HG02798 (cell line): ENCODE results near the gene SPAG16.
A peak's percentile ranks its signal among the peaks of the same experiment; 100 is the strongest.

Experiments
- ATAC-seq: cut with Tn5 transposase; IDR thresholded peaks from one replicate; pipeline ENCODE4 v1.9.1; 2021; ENCODE audit warnings: mild to moderate bottlenecking; ENCODE audit not compliant: unreplicated experiment, poor library complexity

Gene SPAG16

DNA sequence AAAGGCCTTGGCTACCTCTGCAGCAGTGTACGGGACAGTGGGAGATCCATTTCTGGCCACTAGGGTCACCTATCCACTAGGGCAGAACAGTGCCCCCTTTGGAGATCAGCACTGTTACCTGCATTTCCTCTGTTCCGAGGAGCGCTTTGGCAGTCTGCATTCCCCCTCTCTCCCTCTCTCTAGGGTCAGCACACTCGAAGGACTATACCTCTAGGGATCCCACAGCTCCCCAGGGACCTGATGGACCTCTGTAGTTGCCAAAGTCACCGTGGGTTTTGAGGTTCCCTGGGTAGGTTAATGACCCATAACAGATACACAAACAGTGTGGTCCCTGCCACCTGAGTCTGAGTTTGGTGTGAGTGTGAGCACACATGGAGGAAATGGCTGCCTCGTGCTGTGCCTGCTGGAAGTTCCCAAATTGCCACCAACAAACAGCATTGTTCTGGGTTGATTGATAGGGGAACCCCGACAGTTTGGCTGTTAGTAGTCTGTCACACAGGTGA lies 1026.8 kb downstream of the SPAG16 start:
- peak; percentile 40 for ATAC-seq

DNA sequence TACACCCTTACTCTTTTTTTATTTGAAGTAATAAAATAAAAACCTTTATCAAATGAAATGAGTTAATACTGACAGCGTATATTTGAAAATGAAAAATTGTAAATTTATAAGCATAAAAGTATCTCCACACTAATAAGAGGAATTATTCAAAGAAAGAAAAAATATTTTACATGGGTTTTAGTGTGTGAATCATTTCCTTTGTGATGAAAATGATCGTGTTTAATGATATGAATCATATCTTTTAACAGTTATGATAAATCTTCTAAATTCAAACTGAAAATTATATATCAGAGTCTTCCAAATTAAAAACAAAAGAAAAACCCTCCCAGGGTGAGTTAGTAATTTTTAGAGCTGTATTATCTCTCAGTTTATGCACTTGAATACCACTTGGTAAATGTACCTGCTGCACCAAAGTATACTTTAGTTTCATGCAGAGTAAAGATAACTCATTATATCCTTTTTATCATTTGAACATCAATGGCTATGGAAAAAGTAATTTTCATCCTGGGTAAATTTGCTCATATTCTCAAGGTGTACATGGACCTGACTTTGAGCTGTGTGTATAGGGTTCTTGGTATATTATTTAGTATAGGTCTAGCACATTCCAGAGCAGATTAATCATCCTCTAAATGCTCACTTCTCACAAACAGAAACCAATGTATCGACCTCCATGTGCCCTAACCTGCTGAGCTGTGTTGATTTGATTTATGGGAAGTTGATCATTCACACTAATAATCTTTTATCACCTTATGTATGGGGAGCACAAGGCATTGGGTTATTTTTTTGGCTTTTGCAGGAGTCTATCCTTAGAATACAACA lies 1027.9 kb downstream of the SPAG16 start:
- no peak for ATAC-seq

DNA sequence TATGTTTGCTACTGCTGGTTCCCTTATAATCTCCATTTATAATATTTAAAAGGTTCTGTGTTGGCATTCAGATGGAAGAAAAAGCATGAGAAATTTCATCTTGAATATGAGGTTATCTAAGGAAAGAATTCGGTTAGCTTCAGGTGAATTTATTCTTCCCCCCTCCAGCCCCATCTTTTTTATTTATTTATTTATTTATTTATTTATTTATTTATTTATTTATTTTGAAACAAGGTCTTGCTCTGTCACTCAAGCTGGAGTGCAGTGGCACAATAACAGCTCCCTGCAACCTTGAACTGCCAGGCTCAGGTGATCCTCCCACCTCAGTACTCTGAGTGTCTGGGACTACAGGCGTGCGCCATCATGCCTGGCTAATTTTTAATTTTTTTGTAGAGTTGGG lies 1031.1 kb downstream of the SPAG16 start:
- no peak for ATAC-seq

DNA sequence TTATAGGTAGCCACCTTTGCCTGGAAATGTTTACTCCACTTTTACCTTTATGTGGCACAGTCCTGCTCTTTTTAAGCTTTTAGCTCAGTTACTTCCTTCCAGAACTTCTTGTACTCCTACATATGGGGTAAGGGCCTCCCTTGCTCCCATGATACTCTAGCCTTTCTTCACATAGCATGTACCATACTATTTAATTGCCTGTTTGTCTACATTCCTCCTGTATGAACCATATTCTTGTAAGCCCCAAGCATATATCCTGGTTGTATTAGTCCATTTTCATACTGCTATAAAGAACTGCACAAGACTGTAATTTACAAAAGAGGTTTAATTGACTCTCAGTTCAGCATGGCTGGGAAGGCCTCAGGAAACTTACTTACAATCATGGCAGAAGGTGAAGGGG lies 1035.9 kb downstream of the SPAG16 start:
- ATAC-seq = no peak

GRCh38 chr2:214322662-214323061 lies 1038.4 kb downstream of the SPAG16 start:
- ATAC-seq = no peak

DNA sequence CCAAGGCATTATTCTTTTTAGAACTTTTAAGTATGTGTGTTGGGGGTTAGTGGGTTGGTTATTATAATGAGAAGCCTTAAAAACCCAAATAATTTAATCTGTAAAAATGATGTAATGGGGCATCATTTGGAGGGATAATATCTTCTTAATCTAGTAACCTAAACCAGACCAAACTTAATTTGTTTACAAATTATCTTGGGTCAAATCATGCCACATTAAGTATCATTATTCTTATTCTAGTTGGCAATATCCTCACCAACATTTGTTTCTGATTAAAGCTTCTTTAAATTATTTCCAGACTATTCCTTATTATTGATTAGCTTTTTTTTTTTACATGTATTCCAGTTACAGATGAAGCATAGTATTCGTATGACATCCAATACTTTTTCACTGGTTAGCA lies 1041.1 kb downstream of the SPAG16 start:
- no peak for ATAC-seq

GRCh38 chr2:214328941-214329340 lies 1044.7 kb downstream of the SPAG16 start:
- no peak for ATAC-seq

DNA sequence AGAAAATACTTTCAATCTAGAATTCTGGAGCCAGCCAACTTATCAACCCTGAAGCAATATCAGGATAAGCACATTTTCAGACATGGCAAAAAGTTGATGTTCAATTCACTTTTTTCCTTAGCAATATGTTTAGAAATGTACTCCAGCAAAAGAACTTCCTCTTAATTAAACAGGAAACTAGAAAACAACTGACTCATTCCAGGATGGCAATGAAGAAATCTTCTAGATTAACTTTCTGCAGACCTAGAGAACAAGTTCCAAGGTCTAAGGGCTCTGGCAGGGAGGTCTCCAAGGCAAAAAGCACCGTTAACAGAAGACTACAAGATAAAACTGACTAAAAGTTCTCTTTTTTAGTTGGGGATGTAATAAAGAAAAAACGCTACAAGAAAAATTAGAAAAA lies 1057.4 kb downstream of the SPAG16 start:
- ATAC-seq = no peak

GRCh38 chr2:214358506-214358905 lies 1074.2 kb downstream of the SPAG16 start:
- no peak for ATAC-seq

DNA sequence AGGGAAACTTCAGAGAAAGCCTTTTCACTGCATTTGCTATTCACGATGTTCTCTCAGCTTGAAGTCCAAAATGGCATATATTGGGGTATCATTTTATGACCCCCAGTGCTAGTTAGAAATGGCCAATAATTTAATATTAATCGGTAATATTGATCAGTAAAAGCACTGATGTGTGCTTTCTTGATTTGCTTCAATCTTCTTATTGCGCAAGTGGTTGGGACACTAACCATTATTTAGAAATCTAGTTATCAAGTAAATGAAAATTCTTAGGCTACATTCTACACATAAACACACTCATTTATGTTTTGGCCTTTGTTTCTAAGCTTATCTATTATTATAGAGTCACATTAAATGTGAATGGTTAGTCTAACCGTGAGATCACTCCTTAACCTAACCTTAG lies 1076.9 kb downstream of the SPAG16 start:
- ATAC-seq = no peak

DNA sequence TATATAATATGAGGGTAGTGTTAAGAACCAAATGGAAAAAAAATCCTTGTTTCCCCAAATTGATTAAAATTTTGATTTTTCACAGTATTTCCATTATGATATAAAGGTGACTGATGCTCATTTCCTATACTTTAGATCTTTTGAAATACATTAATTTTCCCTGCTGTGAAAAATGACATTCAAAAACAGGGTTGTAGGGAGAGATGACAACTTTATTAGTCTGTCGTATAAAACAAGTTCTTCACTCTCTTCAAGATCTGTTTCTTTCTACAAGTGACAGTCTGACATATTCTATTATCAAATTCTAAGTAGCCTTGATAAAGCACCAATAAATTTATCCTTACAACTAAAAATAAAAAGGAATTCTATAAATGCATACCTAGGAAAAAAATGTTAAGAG lies 1081.3 kb downstream of the SPAG16 start:
- ATAC-seq = no peak

DNA sequence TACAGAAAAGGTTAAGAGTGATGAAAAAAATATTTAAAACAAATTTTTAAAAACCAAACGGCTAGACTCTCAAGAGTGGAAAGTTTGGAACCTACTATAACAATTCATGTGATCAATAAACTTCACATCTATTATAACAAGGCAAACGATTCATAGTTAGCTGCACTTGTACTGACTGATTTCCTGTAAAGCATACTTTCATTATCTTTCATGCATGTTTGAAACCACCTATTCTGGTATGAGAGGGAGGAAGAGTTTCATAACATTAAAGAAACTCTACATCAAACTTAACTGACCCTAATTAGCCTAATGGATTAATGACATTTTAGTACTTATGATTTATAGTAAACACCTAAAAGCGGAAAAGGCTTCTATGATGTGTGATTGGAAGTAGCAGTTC lies 1082.9 kb downstream of the SPAG16 start:
- ATAC-seq = no peak

GRCh38 chr2:214376618-214377285 lies 1092.5 kb downstream of the SPAG16 start:
- ATAC-seq = peak; percentile 46

DNA sequence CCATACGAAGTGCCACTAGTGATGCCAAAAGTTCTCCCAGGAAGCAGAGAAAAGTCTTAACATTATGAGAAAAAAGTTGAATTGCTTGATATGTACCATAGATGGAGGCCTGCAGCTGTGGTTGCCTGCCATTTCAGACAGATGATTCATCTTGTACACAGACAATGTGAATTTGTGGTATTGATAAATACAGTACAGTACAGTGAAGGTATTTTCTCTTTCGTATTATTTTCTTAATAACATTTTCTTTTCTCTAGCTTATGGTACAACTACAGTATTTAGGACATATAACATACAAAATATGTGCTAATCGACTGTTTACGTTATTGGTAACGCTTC lies 1093.0 kb downstream of the SPAG16 start:
- ATAC-seq = no peak

DNA sequence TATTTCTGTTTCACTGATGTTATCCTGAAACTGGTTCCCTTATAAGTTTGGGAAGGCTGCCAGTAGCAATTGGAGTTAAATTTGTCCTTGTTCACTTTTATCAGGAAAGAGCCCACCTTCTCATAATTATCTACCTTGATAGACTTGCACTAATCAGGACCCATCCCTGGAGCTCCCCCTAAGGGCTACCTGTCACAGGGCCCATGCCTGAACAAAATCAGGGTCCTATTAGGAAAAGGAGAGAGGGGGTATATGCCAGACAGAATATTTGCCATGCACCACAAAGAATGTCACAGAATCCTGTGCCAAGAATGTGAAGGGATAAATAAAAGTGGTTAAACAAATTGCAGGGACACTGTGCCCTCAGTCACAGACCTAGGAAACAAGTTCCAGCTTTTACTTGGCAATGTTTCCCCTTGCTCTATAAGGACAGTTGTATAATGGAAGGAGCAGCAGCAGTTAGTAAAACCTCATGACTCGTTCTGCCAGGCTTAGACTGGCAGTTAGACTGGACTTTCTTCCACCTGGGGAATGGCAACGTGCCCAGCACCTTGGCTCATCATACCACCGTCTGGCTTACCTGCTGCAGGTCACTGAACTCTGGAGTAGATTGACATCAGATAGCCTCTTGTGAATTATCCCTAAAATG lies 1094.3 kb downstream of the SPAG16 start:
- no peak for ATAC-seq

DNA sequence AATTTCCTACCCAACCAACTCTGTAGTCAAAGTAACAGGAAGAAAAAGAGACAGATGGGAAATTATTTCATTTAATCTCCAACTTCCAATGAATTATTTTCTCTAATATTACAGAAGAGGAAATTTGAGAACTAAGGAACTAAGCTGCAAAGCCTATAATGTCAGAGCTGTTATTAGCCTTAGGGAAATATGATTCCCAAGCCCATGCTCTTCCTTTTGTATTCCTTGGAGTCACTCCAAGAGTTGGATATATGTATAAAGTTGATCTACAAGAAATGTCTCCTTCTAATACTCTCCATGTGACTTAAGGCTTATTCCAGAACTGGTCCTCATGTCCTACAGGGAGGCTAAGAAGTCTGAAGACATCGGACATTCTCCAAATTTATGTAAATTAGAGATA lies 1095.0 kb downstream of the SPAG16 start:
- no peak for ATAC-seq

DNA sequence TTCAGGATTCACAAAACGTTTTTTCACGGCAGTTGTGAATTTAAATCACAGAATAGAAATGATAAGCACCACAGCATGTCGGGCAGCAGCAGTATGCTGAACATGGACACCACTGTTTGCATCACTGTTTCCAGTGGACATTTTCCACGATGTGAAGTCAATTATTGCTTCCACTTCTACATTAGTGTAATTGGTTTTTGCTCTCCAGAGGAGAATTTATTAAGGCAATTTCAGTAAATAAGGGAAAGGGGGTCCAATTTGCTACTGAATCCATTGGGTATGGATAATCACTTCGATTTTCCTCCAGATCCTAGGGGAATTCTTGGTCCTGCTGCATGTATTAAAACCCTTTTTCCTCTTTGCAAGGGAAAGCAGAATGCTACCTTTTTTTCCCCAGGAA lies 1096.4 kb downstream of the SPAG16 start:
- ATAC-seq = no peak

DNA sequence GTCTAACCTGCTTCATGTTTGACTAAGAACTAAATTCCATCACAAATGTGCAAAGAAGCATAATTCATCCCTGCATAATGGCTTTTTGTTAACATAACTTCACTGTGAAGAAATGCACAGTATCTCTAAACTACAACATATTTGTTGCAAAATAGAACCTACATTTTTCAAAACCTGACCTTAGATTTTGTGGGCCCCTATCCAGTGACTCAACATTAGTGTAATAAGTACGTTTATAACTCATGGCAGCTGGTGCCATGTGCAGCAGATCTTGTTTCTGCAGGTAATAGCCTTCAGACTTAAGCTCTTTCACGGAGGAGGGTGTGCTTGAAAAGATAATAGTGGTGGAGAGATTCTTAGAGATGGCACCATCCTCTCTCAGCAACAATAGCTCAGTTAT lies 1098.0 kb downstream of the SPAG16 start:
- ATAC-seq = no peak

GRCh38 chr2:214386720-214387119 lies 1102.5 kb downstream of the SPAG16 start:
- ATAC-seq = no peak

GRCh38 chr2:214389334-214389733 lies 1105.1 kb downstream of the SPAG16 start:
- no peak for ATAC-seq

DNA sequence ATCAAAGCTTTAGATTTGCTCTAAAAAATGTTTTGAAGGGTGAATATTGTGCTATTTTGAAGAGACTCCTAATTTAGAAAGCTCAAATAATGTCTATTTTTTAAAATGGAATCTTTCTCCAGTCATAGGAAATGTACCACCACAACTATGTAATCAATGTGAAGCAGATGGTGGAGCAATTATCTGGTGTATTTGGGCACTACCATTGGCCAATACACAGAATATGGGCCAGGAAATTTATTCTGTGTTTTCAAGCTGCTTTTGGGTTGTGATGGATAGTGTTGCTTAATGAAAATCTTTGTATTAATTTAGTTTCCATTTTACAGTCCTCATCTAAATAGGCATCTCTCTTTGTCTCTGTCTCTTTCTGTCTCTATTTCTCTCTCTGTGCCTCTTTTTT lies 1109.5 kb downstream of the SPAG16 start:
- ATAC-seq = no peak
